Upper lobe of left lung (tissue), 4 donors: ENCODE measurements around the gene AGA.

ENCODE experiments used
- CTCF ChIP-seq, 6 experiments: fragments of 450-650 bp in 4 of 6; fragments of 200-600 bp in 2 of 6; sonication (generic) in 2 of 6; IDR thresholded peaks; one replicate each; pipeline ENCODE4 v1.5.1; 2016 to 2019; ENCODE audit warnings: antibody characterized with exemption in 6 of 6
- EP300 ChIP-seq, 4 donors: sonication (generic); formaldehyde crosslinking; IDR thresholded peaks; one replicate each; pipeline ENCODE4 v1.5.1; 2017; ENCODE audit warnings: antibody characterized with exemption in 4 of 4, control low read depth in 2 of 4
- POLR2A ChIP-seq, 4 donors: fragments of 450-650 bp; IDR thresholded peaks; one replicate each; pipeline ENCODE4 v1.5.1; 2016 to 2017; ENCODE audit warnings: antibody characterized with exemption in 4 of 4, mild to moderate bottlenecking in 2 of 4
- POLR2AphosphoS5 ChIP-seq, 2 donors: sonication (generic); formaldehyde crosslinking; IDR thresholded peaks; one replicate each; pipeline ENCODE4 v1.5.1; 2017; ENCODE audit warnings: antibody characterized with exemption in 2 of 2

- TF ChIP-seq POLR2A (IDR thresholded peaks at IDR 0.05) = no peak
- TF ChIP-seq CTCF (IDR thresholded peaks at IDR 0.05) = no peak
- no peak for TF ChIP-seq POLR2AphosphoS5 (IDR thresholded peaks at IDR 0.05)
- TF ChIP-seq EP300 (IDR thresholded peaks at IDR 0.05) = no peak
Observed at GRCh38 chr4:177489471-177490246, 47.4 kb upstream of the AGA start.
